Measurements from ENCODE around the gene GSTP1.
"Not testable (repeated sequence)": the region's sequence is repeated elsewhere in the genome, so short reads cannot be mapped to it uniquely, and the experiment has no call there.

The GSTP1 gene

GRCh38 chr11:67619683-67620618 lies 36.3 kb downstream of the GSTP1 start:
- H3K36me3 ChIP-seq (ENCODE audit: insufficient read depth, low read length); H3K4me2 ChIP-seq (ENCODE audit: low read length); H3K4me1 ChIP-seq (ENCODE audit: control insufficient read depth, insufficient read depth, low read length); H3K9ac ChIP-seq (ENCODE audit: low read depth, low read length); H3K9me3 ChIP-seq (replicated peaks; ENCODE audit: low read length); H3K4me3 ChIP-seq (ENCODE audit: low read length): not testable (repeated sequence)
- H3K27me3 ChIP-seq (ENCODE audit: control insufficient read depth, insufficient read depth, low read length), result peaks cover 27% of the 10 kb centered on the region

- not testable (repeated sequence) for H3K9me3 ChIP-seq (replicated peaks; ENCODE audit: low read length); H3K4me2 ChIP-seq (ENCODE audit: low read length); H3K36me3 ChIP-seq (ENCODE audit: insufficient read depth, low read length)
These were observed 37.0 kb downstream of the GSTP1 start for GRCh38 chr11:67620621-67621020.

DNA sequence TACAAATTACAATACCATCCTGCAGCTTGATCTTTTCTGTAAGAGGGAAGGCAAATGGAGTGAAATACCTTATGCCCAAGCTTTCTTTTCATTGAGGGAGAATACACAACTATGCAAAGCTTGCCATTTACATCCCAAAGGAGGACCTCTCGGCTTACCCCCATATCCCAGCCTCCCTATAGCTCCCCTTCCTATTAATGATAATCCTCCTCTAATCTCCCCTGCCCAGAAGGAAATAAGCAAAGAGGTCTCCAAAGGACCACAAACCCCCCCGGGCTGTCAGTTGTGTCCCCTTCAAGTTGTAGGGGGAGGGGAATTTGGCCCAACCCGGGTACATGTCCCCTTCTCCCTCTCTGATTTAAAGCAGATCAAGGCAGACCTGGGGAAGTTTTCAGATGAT lies 38.3 kb downstream of the GSTP1 start:
- not testable (repeated sequence) for H3K36me3 ChIP-seq (ENCODE audit: insufficient read depth, low read length)

More at GRCh38 chr11:67620621-67621020, 37.0 kb downstream of the GSTP1 start:
- H3K27me3 ChIP-seq (ENCODE audit: control insufficient read depth, insufficient read depth, low read length), result peaks cover 22% of the 10 kb centered on the region
- not testable (repeated sequence) for H3K4me3 ChIP-seq (ENCODE audit: low read length); H3K4me1 ChIP-seq (ENCODE audit: control insufficient read depth, insufficient read depth, low read length); H3K9ac ChIP-seq (ENCODE audit: low read depth, low read length)

DNA sequence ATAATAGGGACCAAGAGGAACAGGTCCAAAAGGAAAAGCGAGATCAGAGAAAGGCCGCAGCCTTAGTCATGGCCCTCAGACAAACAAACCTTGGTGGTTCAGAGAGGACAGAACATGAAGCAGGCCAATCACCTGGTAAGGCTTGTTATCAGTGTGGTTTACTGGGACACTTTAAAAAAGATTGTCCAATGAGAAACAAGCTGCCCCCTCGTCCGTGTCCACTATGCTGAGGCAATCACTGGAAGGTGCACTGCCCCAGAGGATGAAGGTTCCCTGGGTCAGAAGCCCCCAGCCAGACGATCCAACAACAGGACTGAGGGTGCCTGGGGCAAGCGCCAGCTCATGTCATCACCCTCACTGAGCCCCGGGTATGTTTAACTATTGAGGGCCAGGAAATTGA lies 39.3 kb downstream of the GSTP1 start:
- not testable (repeated sequence) for H3K4me2 ChIP-seq (ENCODE audit: low read length); H3K36me3 ChIP-seq (ENCODE audit: insufficient read depth, low read length); H3K9me3 ChIP-seq (replicated peaks; ENCODE audit: low read length); H3K27me3 ChIP-seq (ENCODE audit: control insufficient read depth, insufficient read depth, low read length); H3K4me3 ChIP-seq (ENCODE audit: low read length); H3K4me1 ChIP-seq (ENCODE audit: control insufficient read depth, insufficient read depth, low read length); H3K9ac ChIP-seq (ENCODE audit: low read depth, low read length)

More for the DNA sequence above, 38.3 kb downstream of the GSTP1 start:
- not testable (repeated sequence) for H3K9ac ChIP-seq (ENCODE audit: low read depth, low read length); H3K4me3 ChIP-seq (ENCODE audit: low read length); H3K4me1 ChIP-seq (ENCODE audit: control insufficient read depth, insufficient read depth, low read length); H3K4me2 ChIP-seq (ENCODE audit: low read length); H3K9me3 ChIP-seq (replicated peaks; ENCODE audit: low read length)
- peaks cover 10% of the 10 kb centered on the region for H3K27me3 ChIP-seq (ENCODE audit: control insufficient read depth, insufficient read depth, low read length)

DNA sequence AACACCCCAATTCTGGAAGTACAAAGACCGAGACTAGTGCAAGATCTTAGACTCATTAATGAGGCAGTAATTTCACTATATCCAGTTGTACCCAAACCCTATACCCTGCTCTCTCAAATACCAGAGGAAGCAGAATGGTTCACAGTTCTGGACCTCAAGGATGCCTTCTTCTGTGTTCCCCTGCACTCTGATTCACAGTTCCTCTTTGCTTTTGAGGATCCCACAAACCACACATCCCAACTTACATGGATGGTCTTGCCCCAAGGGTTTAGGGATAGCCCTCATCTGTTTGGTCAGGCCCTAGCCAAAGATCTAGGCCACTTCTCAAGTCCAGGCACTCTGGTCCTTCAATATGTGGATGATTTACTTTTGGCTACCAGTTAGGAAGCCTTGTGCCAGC lies 40.2 kb downstream of the GSTP1 start:
- not testable (repeated sequence) for H3K9ac ChIP-seq (ENCODE audit: low read depth, low read length); H3K4me3 ChIP-seq (ENCODE audit: low read length); H3K9me3 ChIP-seq (replicated peaks; ENCODE audit: low read length); H3K36me3 ChIP-seq (ENCODE audit: insufficient read depth, low read length); H3K4me2 ChIP-seq (ENCODE audit: low read length); H3K27me3 ChIP-seq (ENCODE audit: control insufficient read depth, insufficient read depth, low read length); H3K4me1 ChIP-seq (ENCODE audit: control insufficient read depth, insufficient read depth, low read length)

- not testable (repeated sequence) for H3K4me2 ChIP-seq (ENCODE audit: low read length); H3K27me3 ChIP-seq (ENCODE audit: control insufficient read depth, insufficient read depth, low read length); H3K9me3 ChIP-seq (replicated peaks; ENCODE audit: low read length); H3K9ac ChIP-seq (ENCODE audit: low read depth, low read length); H3K4me3 ChIP-seq (ENCODE audit: low read length); H3K36me3 ChIP-seq (ENCODE audit: insufficient read depth, low read length)
- peaks cover 12% of the 10 kb centered on the region for H3K4me1 ChIP-seq (ENCODE audit: control insufficient read depth, insufficient read depth, low read length)
These were observed 42.7 kb downstream of the GSTP1 start for GRCh38 chr11:67626131-67626833.

GRCh38 chr11:67626970-67627369 lies 43.4 kb downstream of the GSTP1 start:
- H3K9ac ChIP-seq (ENCODE audit: low read depth, low read length), result no peak overlapping the region

GRCh38 chr11:67627441-67627811 lies 43.8 kb downstream of the GSTP1 start:
- no peaks in the 10 kb centered on the region for H3K9me3 ChIP-seq (replicated peaks; ENCODE audit: low read length)
- no peaks in the 10 kb centered on the region for H3K27me3 ChIP-seq (ENCODE audit: control insufficient read depth, insufficient read depth, low read length)

More at GRCh38 chr11:67626970-67627369, 43.4 kb downstream of the GSTP1 start:
- Histone ChIP-seq H3K4me3 (ENCODE audit: low read length) (no peak overlapping the region), H3K27me3 (ENCODE audit: control insufficient read depth, insufficient read depth, low read length) (no peaks in the 10 kb centered on the region), H3K4me1 (ENCODE audit: control insufficient read depth, insufficient read depth, low read length) (peaks cover 12% of the 10 kb centered on the region), H3K4me2 (ENCODE audit: low read length) (no peak overlapping the region), H3K9me3 (replicated peaks; ENCODE audit: low read length) (no peaks in the 10 kb centered on the region), H3K36me3 (ENCODE audit: insufficient read depth, low read length) (no peaks in the 10 kb centered on the region)

DNA sequence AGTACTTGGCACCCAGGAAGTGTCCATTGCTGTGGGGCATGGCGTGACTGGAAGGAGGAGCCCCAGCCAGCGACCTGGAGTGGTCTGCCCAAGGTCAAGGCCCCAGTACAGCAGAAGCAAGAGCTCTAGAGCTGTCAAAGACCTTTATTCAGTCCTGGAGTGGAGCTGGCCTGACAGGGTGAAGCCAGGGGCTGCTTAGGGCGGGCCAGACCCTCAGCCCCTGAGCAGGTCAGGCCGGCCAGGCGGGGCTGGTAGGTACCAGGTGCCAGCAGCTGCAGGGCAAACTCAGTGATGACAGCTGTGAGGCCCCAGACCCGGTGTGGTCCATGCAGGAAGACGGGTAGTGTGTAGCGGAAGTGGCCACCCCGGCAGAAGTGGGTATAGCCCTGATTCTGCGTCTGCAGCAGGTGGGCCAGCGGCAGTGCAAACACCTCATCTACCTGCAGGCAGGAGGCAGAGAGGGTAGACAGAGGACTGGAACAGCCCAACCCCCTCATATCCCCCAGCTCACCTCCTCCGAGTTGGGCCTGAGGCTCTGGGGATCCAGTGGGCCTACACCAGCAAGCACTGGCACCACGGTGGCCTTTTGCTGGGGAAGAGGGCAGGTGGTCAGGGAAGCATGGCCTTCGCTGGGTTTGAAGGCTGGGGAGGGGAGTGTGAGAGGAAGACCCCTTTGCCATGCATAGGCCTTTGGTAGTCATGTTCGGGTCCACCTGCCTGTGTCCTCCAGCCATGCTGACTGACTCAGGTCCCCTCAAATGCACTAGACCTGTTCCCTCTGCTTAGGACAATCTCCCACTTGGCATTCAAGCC lies 44.4 kb downstream of the GSTP1 start:
- no peaks in the 10 kb centered on the region for H3K36me3 ChIP-seq (ENCODE audit: insufficient read depth, low read length)
- no peaks in the 10 kb centered on the region for H3K9me3 ChIP-seq (replicated peaks; ENCODE audit: low read length)
- peaks cover 12% of the 10 kb centered on the region for H3K4me1 ChIP-seq (ENCODE audit: control insufficient read depth, insufficient read depth, low read length)
- H3K27me3 ChIP-seq (ENCODE audit: control insufficient read depth, insufficient read depth, low read length), result no peaks in the 10 kb centered on the region
- H3K4me2 ChIP-seq (ENCODE audit: low read length), result no peak overlapping the region
- no peak overlapping the region for H3K9ac ChIP-seq (ENCODE audit: low read depth, low read length)
- no peak overlapping the region for H3K4me3 ChIP-seq (ENCODE audit: low read length)

More at GRCh38 chr11:67627441-67627811, 43.8 kb downstream of the GSTP1 start:
- Histone ChIP-seq H3K4me2 (ENCODE audit: low read length) (no peak overlapping the region), H3K36me3 (ENCODE audit: insufficient read depth, low read length) (no peaks in the 10 kb centered on the region), H3K4me3 (ENCODE audit: low read length) (no peak overlapping the region), H3K9ac (ENCODE audit: low read depth, low read length) (no peak overlapping the region), H3K4me1 (ENCODE audit: control insufficient read depth, insufficient read depth, low read length) (peaks cover 12% of the 10 kb centered on the region)

- Histone ChIP-seq H3K9me3 (replicated peaks; ENCODE audit: low read length) (no peaks in the 10 kb centered on the region), H3K4me1 (ENCODE audit: control insufficient read depth, insufficient read depth, low read length) (peaks cover 12% of the 10 kb centered on the region), H3K9ac (ENCODE audit: low read depth, low read length) (peak overlapping the region; percentile 15), H3K27me3 (ENCODE audit: control insufficient read depth, insufficient read depth, low read length) (no peaks in the 10 kb centered on the region), H3K4me2 (ENCODE audit: low read length) (peak overlapping the region; percentile 95), H3K4me3 (ENCODE audit: low read length) (peak overlapping the region; percentile 75), H3K36me3 (ENCODE audit: insufficient read depth, low read length) (no peaks in the 10 kb centered on the region)
These were observed 45.2 kb downstream of the GSTP1 start for GRCh38 chr11:67628710-67629385.

Data from skeletal muscle satellite cell (primary cell).